Renal cortical epithelial cell (primary cell): Measurements from ENCODE around the gene CFAP77. TPM values are rescaled to one million over a fixed set of nuclear protein-coding genes. Genes with fewer than 3 reads are reported as not detected.

ENCODE experiments used
- DNase-seq: peaks from one replicate; pipeline ENCODE4 v3.0.0-alpha.2; 2011; ENCODE audit warnings: low read depth
- total RNA-seq: library from RNA; depleted of rRNA; stranded (reverse); fragments of >200 nt; gene quantifications from 2 replicates; pipeline ENCODE4 v1.2.3, GENCODE V29; 2014

Gene CFAP77
- total RNA-seq, 1 donor from 2014 or later = 0.10 TPM

GRCh38 chr9:132516911-132517310 lies 106.9 kb downstream of the CFAP77 start:
- no peak for DNase-seq

GRCh38 chr9:132517815-132518550 lies 108.0 kb downstream of the CFAP77 start:
- DNase-seq = no peak

DNA sequence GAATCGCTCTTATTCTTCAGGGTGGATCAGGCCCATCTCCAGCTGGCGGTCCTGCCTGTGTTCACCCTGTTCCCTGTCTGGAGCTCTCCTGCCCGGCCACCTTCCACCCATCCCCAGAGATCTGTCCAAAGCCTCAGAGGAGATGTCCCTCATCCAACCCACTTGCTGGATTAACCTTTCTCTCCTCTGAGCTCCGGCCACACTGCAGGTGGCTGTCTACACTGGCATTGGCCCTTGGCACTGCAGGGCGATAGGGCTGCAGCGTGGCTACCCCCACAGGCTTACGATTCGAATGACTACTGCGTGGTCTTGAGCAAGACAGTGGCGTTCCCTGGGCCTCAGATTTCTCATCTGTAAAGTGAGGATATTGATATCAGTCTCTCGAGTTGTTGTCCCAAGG lies 108.6 kb downstream of the CFAP77 start:
- DNase-seq = no peak

DNA sequence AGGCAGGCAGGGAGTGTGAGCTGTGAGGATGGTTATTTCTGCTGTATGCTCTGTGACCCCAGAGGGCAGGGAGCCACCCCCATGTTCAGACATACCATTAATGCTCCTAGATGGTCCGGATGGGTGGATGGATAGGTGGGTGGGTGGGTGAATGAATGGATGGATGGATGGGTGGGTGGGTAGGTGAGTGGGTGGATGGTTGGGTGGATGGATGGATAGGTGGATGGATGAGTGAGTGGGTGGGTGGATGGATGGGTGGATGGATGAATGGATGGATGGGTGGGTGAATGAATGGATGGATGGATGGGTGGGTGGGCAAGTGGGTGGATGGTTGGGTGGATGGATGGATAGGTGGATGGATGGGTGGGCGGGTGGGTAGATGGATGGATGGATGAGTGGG lies 109.0 kb downstream of the CFAP77 start:
- no peak for DNase-seq

- DNase-seq = no peak
Measured at GRCh38 chr9:132520612-132521011, 110.6 kb downstream of the CFAP77 start.

DNA sequence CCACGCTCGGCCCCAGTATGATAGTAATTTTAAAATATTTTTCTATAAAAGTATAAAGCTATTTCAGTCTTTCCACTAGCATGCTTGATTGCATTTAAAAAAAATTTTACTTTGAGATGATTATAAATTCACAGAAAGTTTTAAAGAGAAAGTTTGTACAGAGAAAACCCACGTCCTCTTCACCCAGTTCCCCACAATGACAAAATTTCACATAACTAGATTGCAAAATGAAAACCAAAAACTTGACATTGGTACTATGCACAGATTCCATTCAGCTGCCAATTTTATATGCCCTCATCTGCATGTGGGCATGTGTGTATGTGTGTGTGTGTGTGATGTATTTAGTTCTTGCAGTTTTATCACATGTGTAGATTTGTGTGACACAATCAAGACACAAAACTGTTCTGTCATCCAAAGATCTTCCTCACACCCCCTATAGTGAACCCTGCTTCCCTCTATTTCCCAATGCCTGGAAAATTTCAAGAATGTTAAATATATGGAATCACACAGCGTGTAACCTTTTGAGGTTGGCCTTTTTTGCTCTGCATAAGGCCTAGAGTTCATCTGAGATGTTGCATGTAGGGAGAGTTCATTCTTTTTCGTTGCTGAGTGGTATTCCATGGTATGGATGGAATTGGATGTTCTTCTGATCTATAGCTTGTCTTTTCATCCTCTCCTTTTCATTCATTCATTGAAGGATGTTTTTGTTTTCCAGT lies 115.5 kb downstream of the CFAP77 start:
- DNase-seq = no peak

DNA sequence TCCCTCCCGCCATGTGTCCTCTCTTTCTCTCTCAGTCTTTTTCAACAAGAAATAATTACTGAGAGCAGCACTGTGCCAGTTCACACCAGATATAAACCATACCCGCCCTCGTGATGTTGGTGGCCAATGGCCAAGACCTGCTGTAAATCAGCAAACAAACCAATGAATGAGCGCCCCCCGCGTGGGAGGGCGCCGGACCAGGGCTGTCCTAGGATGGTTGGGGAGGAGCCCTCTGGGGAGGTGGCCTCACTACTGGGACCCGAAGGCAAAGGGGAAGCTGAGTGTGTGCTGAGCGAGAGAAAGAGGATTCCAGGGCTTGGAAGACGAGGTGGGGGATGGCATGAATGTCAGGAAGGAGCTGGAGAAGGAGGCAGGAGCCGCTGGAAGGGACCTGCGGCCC lies 121.2 kb downstream of the CFAP77 start:
- peak; percentile 24 for DNase-seq

DNA sequence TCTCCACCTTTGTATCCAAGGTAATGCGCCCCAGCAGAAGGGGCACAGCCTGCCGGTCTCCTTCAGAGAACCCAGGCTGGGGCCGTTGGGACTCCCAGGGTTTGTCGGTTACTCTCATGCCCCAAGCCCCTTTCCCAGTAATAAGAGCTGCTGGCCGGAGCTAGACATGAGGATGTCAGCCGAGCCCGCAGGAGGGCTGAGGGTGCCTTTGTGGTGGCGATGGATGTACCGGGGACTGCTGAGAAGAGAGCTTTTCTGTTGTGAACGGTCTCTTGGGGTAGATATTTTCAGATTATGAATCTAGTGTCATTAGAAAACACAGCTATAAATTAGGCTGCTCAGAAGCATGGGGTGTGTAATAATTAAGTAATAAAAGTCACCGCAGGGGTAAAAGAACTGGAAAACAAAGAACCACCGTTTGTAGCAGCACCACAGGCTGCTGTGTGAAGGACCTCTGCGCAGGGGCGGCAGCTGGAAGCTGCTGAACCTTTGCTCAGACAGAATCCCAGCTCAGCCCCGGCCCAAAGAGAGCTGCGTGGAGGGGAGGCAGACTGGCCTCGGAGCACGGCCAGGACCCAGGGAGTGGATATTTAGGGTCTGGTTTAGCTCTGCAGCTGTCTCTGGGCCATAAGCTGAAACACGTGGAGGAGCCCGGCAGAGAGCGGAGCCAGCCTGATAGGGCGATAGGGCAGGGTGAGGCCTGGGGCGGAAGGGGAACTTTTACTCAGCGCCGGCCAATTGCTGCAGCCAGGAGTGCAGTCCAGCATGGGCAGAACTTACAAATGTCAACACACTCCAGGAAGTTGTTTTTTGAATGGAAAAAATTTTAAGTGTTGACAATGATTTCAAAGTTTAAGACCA lies 121.9 kb downstream of the CFAP77 start:
- DNase-seq = no peak

GRCh38 chr9:132534832-132535231 lies 124.8 kb downstream of the CFAP77 start:
- DNase-seq = no peak

DNA sequence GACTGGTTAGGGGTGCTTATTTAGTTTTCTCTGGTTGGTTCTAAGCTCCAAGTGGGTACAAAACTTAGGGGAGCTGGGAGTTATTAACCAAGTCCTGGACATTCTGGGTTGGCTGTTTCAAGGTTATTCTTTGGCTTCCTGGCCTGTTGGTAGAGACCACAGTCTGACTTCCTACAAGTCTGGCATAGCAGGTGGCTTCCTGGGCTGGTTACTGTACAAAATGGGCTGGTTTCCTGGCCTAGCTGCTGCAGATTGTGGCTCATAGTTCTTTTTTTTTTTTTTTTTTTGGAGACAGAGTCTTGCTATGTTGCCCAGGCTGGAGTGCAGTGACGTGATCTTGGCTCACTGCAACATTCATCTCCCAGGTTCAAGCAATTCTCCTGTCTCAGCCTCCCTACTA lies 126.1 kb downstream of the CFAP77 start:
- no peak for DNase-seq

- DNase-seq = no peak
Measured at GRCh38 chr9:132537352-132537751, 127.3 kb downstream of the CFAP77 start.

GRCh38 chr9:132538071-132538470 lies 128.1 kb downstream of the CFAP77 start:
- DNase-seq = peak; percentile 76

GRCh38 chr9:132539096-132539495 lies 129.1 kb downstream of the CFAP77 start:
- DNase-seq = no peak

DNA sequence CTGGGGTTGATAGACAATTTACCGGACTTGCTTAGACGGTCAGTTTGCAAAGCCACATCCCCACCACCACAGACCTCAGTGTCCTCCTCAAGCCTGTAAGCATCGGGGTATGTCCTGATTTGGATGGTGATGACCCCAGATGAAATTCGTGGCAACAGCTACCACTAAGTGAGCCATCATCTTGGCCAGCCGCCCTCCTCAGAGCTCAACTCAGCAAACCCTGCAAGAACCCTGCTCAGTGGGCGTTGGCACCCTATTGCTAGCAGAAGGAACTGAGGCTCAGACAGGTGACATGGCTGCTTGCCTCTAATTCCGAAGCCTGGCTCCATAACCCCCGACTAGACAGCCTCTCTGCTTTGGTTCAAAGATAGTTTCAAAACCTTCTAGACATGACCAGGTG lies 131.0 kb downstream of the CFAP77 start:
- no peak for DNase-seq

GRCh38 chr9:132541870-132542830 lies 132.1 kb downstream of the CFAP77 start:
- no peak for DNase-seq

DNA sequence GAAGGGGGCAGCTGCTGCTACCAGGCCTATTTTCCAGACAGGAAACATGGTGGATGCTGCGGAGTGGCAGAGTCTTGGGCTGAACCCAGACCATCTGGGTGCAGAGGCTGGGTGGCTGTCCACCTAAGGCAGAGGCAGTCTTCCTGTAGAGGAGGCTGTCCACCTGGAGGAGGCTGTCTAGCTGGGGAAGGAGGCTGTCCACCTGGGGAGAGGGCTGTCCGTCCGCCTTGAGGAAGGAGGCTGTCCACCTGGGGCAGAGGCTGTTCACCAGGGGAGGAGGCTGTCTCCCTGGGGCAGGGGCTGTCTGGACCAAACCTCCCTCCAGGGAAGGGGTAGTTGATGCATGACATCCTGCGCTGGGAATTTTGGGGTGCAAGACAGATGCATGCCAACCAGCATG lies 133.2 kb downstream of the CFAP77 start:
- DNase-seq = no peak

- no peak for DNase-seq
Measured at GRCh38 chr9:132543960-132544359, 133.9 kb downstream of the CFAP77 start.

GRCh38 chr9:132545578-132545977 lies 135.6 kb downstream of the CFAP77 start:
- no peak for DNase-seq

DNA sequence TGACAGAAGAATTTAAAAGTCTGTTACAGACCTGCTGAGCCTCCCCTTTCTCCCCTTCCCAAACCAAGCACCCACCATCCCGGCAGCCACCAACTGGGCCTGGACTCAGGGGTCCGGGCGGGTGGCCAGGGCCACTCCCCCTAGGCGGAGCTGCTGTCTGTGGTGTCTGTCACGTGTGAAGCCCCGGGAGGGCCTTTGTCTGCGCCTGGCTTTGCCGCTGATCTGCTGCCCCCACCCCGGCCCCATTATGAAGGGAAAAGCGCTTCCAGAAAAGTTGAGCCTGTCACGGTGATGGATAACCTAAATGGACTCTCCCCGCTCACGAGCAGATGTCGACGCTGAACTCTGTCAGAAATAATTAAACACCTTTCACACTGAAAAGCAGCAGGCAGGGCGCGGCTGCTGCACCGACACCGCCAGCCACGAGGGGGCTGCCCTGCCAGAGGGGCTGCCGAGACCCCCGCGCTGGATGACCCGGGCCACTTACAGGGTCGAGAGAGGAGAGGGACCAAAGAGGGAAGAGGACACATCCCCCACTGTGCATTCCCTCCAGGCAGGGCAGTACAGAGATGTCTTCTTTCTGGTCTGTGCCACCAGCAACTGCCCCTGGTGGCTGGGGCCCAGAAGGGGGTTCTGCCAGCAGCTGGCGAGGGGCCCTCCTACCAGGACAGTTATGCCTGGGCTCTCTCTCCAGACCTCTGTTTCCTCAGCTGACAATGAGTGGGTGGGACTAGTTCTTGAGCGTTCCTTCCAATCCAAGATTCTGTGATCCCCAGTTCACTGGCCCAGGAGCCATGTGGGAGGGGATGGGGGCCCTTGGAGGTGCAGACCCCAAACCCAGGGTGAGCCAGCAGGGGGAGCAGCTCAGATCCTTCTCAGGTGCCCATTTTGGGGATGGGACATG lies 136.4 kb downstream of the CFAP77 start:
- no peak for DNase-seq

DNA sequence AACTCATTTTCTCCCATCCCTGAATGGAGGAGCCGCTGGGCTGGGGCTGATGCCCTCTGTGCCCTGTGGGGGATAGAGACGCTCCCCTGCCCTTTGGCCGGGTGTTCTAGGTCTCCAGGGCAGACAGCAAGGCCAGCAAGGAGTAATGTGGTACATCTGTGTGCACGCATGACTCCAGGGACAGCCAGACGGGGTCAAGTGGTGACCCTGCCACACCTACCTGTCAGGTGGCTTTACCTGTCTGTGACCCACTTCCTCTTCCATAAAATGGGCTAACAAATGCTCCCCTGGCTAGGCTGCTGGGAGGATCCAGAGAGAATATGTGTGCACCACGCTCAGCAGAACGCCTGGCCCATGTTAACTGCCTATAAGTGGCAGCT lies 137.0 kb downstream of the CFAP77 start:
- no peak for DNase-seq
